WTC11 (cell line): Measurements from ENCODE around the gene FOXL1. TPM values are rescaled to one million over a fixed set of nuclear protein-coding genes. Genes with fewer than 3 reads are reported as not detected.

Experiments
- ATAC-seq: fragments of 200-7000 bp; cut with Tn5 transposase; 2 replicates; pipeline ENCODE4 v1.10.0; 2021; ENCODE audit warnings: mild to moderate bottlenecking, moderate library complexity
- CTCF ChIA-PET: fragments of 300-600 bp; sonication (Branson Sonifier 250); formaldehyde crosslinking; loops from one replicate; lab custom pipeline; 2021; ENCODE audit warnings: antibody characterized with exemption; lab: Charles Lee
- POLR2A ChIA-PET: fragments of 350-600 bp; sonication (Branson Sonifier 250); formaldehyde crosslinking; loops from one replicate; lab custom pipeline; 2021; ENCODE audit warnings: antibody characterized with exemption; lab: Charles Lee
- DNase-seq: peaks from one replicate; pipeline ENCODE4 v3.0.0; 2021; ENCODE audit warnings: low spot score
- H3K27ac Mint-ChIP-seq: 2 replicates; pipeline ENCODE4 v1.8.0; 2021; ENCODE audit warnings: mixed read lengths
- H3K27me3 Mint-ChIP-seq: 2 replicates; pipeline ENCODE4 v1.8.0; 2021; ENCODE audit warnings: low read depth, mild to moderate bottlenecking, moderate library complexity, mixed read lengths
- H3K36me3 Mint-ChIP-seq: 2 replicates; pipeline ENCODE4 v1.8.0; 2021; ENCODE audit warnings: mixed read lengths
- H3K4me1 Mint-ChIP-seq: 2 replicates; pipeline ENCODE4 v1.8.0; 2022; ENCODE audit warnings: mixed read lengths
- H3K4me3 Mint-ChIP-seq: 2 replicates; pipeline ENCODE4 v1.8.0; 2021; ENCODE audit warnings: mild to moderate bottlenecking, moderate library complexity, mixed read lengths
- H3K9me3 Mint-ChIP-seq: 2 replicates; pipeline ENCODE4 v1.8.0; 2021; ENCODE audit warnings: mixed read lengths
- CBFB ChIP-seq: sonication (generic); formaldehyde crosslinking; IDR thresholded peaks from 2 replicates; pipeline ENCODE4 v1.8.1; 2022; ENCODE audit warnings: mild to moderate bottlenecking, low read depth, missing genetic modification reagents
- CDX4 ChIP-seq: fragments of 250-450 bp; sonication (Bioruptor Pico); IDR thresholded peaks from 2 replicates; pipeline ENCODE4 v1.9.0; 2021; ENCODE audit warnings: moderate library complexity, mild to moderate bottlenecking, inconsistent platforms, borderline replicate concordance
- CTCF ChIP-seq: fragments of 200-600 bp; IDR thresholded peaks from 2 replicates; pipeline ENCODE4 v1.8.0; 2022; ENCODE audit warnings: antibody characterized with exemption
- E2F4 ChIP-seq: sonication (generic); formaldehyde crosslinking; IDR thresholded peaks from 2 replicates; pipeline ENCODE4 v1.8.1; 2022; ENCODE audit warnings: low read depth, mild to moderate bottlenecking, moderate library complexity, missing genetic modification reagents, borderline replicate concordance
- FOXK1 ChIP-seq: sonication (generic); formaldehyde crosslinking; IDR thresholded peaks from 2 replicates; pipeline ENCODE4 v1.8.0; 2022; ENCODE audit warnings: mild to moderate bottlenecking, moderate library complexity, missing genetic modification reagents
- GRHL2 ChIP-seq: fragments of 250-450 bp; sonication (Bioruptor Pico); IDR thresholded peaks from 2 replicates; pipeline ENCODE4 v1.8.0; 2022; ENCODE audit warnings: mild to moderate bottlenecking, moderate library complexity; ENCODE audit not compliant: insufficient replicate concordance, severe bottlenecking
- HMGXB4 ChIP-seq: sonication (generic); formaldehyde crosslinking; IDR thresholded peaks from 2 replicates; pipeline ENCODE4 v1.8.1; 2023; ENCODE audit warnings: mild to moderate bottlenecking, moderate library complexity, missing genetic modification reagents
- IRF2 ChIP-seq: sonication (generic); formaldehyde crosslinking; IDR thresholded peaks from 2 replicates; pipeline ENCODE4 v1.8.0; 2022; ENCODE audit warnings: low read depth, missing genetic modification reagents, borderline replicate concordance
- NFATC4 ChIP-seq: fragments of 250-450 bp; sonication (Bioruptor Pico); IDR thresholded peaks from 2 replicates; pipeline ENCODE4 v1.9.0; 2021; ENCODE audit warnings: mild to moderate bottlenecking
- RORB ChIP-seq: fragments of 250-450 bp; sonication (Bioruptor Pico); IDR thresholded peaks from 2 replicates; pipeline ENCODE4 v1.9.0; 2021; ENCODE audit warnings: mild to moderate bottlenecking
- SP1 ChIP-seq: sonication (generic); formaldehyde crosslinking; conservative IDR thresholded peaks from 2 replicates; pipeline ENCODE4 v1.8.1; 2022; ENCODE audit warnings: missing genetic modification reagents
- TP53 ChIP-seq: sonication (generic); formaldehyde crosslinking; IDR thresholded peaks from 2 replicates; pipeline ENCODE4 v1.8.1; 2023; ENCODE audit warnings: mild to moderate bottlenecking, missing genetic modification reagents
- ZMAT4 ChIP-seq: fragments of 250-450 bp; sonication (Bioruptor Pico); IDR thresholded peaks from 2 replicates; pipeline ENCODE4 v1.9.0; 2021; ENCODE audit warnings: mild to moderate bottlenecking
- ZNF232 ChIP-seq: sonication (generic); formaldehyde crosslinking; IDR thresholded peaks from 2 replicates; pipeline ENCODE4 v1.8.0; 2022; ENCODE audit warnings: mild to moderate bottlenecking, missing genetic modification reagents
- ZNF281 ChIP-seq: sonication (generic); formaldehyde crosslinking; IDR thresholded peaks from 2 replicates; pipeline ENCODE4 v1.8.0; 2023; ENCODE audit warnings: mild to moderate bottlenecking, missing genetic modification reagents
- ZNF416 ChIP-seq: fragments of 250-450 bp; sonication (Bioruptor Pico); IDR thresholded peaks from 2 replicates; pipeline ENCODE4 v1.9.0; 2021; ENCODE audit warnings: mild to moderate bottlenecking, inconsistent platforms
- ZNF532 ChIP-seq: fragments of 250-450 bp; sonication (Bioruptor Pico); IDR thresholded peaks from 2 replicates; pipeline ENCODE4 v1.9.0; 2021; ENCODE audit warnings: mild to moderate bottlenecking, borderline replicate concordance
- total RNA-seq: library from RNA; stranded (reverse); gene quantifications from 3 replicates; pipeline ENCODE4 v1.2.3, GENCODE V29; 2021

The FOXL1 gene
- total RNA-seq, 1 experiment from 2014 or later = 0.33 TPM

GRCh38 chr16:86581458-86581857, 3.1 kb downstream of the FOXL1 start (continued):
- TF ChIP-seq CDX4 (CRISPR knock-in tag) (no peak), ZNF232 (CRISPR knock-in tag) (no peak)

- peaks cover 46% of the 10 kb centered on the region for H3K27me3 Mint-ChIP-seq
- H3K4me1 Mint-ChIP-seq = peaks cover 7% of the 10 kb centered on the region
- POLR2A ChIA-PET = interaction anchor here (0.7 kb wide), 1 partner anchor 440 kb away, joined by 6 read pairs; no protein-coding TSS in a partner anchor
- ATAC-seq = no peak
- H3K4me3 Mint-ChIP-seq = no peak overlapping the region
- TF ChIP-seq TP53 (no peak), FOXK1 (CRISPR knock-in tag) (no peak)
- TF ChIP-seq, all 79 proteins: peak for 0
- no peaks in the 10 kb centered on the region for H3K9me3 Mint-ChIP-seq
- no peaks in the 10 kb centered on the region for H3K36me3 Mint-ChIP-seq
- no peak for DNase-seq
- H3K27ac Mint-ChIP-seq = no peak overlapping the region
- CTCF ChIA-PET = interaction anchor here (0.7 kb wide), 1 partner anchor 166 kb away, joined by 3 read pairs; no protein-coding TSS in a partner anchor
Measured at GRCh38 chr16:86584071-86584685, 5.8 kb downstream of the FOXL1 start.

GRCh38 chr16:86584726-86585721, 6.7 kb downstream of the FOXL1 start:
- no peak for ATAC-seq
- Mint-ChIP-seq H3K27ac (no peak overlapping the region), H3K36me3 (no peaks in the 10 kb centered on the region), H3K4me3 (no peak overlapping the region), H3K27me3 (peaks cover 41% of the 10 kb centered on the region), H3K4me1 (peaks cover 1% of the 10 kb centered on the region), H3K9me3 (no peaks in the 10 kb centered on the region)
- CTCF ChIA-PET = no interaction called here
- POLR2A ChIA-PET = interaction anchor here (0.7 kb wide), 1 partner anchor 439 kb away, joined by 6 read pairs; no protein-coding TSS in a partner anchor
- DNase-seq = no peak
- TF ChIP-seq NFATC4 = no peak
- TF ChIP-seq ZNF532 (CRISPR knock-in tag) = no peak
- no peak for TF ChIP-seq IRF2 (CRISPR knock-in tag)
- TF ChIP-seq CTCF = no peak
- TF ChIP-seq ZNF416 (CRISPR knock-in tag) = no peak
- no peak for TF ChIP-seq SP1
- no peak for TF ChIP-seq ZMAT4 (CRISPR knock-in tag)
- TF ChIP-seq HMGXB4 (CRISPR knock-in tag) = no peak
- TF ChIP-seq GRHL2 (CRISPR knock-in tag) = no peak
- no peak for TF ChIP-seq ZNF281 (CRISPR knock-in tag)
- TF ChIP-seq FOXK1 (CRISPR knock-in tag) = no peak
- no peak for TF ChIP-seq E2F4 (CRISPR knock-in tag)
- no peak for TF ChIP-seq RORB
- no peak for TF ChIP-seq CBFB
